ENCODE results near the gene ZNF333. TPM values are rescaled to one million over a fixed set of nuclear protein-coding genes. Genes with fewer than 3 reads are reported as not detected.
"Not testable (repeated sequence)": the region's sequence is repeated elsewhere in the genome, so short reads cannot be mapped to it uniquely, and the experiment has no call there.

Gene ZNF333
- total RNA-seq, 3 donors from 2014 or later, result 8.7 to 25.9 (median 10.7) TPM

DNA sequence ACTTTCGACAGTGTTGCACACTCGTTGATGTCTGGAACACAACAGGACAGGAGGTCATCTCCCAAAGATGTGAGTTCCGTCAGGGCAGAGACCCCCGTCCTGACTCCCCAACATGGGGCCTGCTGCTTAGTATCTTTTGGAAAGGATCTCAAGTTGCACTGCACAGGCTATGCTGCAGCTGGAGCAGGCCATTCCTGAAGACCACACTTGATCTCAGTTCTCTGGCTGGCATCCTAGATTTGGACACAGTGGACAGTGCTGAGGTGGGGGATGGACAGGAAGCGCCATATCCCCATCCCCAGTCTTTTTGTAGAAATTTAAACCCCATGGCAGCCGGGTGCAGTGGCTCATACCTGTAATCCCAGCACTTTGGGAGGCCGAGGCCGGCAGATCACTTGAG lies 82.6 kb downstream of the ZNF333 start:
- no peak for ATAC-seq
- Histone ChIP-seq H3K36me3 (ENCODE audit: low read depth) (no peaks in the 10 kb centered on the region), H3K4me1 (ENCODE audit: low read depth) (peaks cover 4% of the 10 kb centered on the region), H3K4me3 (no peak overlapping the region), H3K9me3 (no peaks in the 10 kb centered on the region)
- no peak for DNase-seq
- intact Hi-C loops (cut with DNase I, micrococcal nuclease), result no loop called here
- TF ChIP-seq, protein P1, sequence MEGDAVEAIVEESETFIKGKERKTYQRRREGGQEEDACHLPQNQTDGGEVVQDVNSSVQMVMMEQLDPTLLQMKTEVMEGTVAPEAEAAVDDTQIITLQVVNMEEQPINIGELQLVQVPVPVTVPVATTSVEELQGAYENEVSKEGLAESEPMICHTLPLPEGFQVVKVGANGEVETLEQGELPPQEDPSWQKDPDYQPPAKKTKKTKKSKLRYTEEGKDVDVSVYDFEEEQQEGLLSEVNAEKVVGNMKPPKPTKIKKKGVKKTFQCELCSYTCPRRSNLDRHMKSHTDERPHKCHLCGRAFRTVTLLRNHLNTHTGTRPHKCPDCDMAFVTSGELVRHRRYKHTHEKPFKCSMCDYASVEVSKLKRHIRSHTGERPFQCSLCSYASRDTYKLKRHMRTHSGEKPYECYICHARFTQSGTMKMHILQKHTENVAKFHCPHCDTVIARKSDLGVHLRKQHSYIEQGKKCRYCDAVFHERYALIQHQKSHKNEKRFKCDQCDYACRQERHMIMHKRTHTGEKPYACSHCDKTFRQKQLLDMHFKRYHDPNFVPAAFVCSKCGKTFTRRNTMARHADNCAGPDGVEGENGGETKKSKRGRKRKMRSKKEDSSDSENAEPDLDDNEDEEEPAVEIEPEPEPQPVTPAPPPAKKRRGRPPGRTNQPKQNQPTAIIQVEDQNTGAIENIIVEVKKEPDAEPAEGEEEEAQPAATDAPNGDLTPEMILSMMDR (IDR thresholded peaks at IDR 0.05), result no peak

DNA sequence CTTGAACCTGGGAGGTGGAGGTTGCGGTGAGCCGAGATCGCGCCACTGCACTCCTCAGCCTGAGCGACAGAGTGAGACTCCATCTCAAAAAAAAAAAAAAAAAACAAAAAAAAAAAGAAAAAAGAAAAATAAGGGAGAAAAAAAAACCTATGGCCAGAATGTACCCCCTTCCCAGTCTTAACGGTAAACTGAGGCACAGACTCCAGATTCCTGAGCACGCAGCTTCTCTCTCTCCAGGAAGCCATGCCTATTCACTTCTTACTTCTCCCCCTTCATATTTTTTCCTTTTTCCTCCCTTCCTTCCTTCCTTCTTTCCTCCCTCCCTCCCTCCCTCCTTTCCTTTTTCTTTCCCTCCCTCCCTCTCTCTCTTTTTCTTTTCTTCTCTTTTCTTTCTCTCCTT lies 83.1 kb downstream of the ZNF333 start:
- DNase-seq, result no peak
- Histone ChIP-seq H3K4me3 (no peak overlapping the region), H3K9me3 (no peaks in the 10 kb centered on the region), H3K4me1 (ENCODE audit: low read depth) (peaks cover 4% of the 10 kb centered on the region), H3K36me3 (ENCODE audit: low read depth) (no peaks in the 10 kb centered on the region)
- no peak for ATAC-seq
- TF ChIP-seq, protein P1 (IDR thresholded peaks at IDR 0.05), result no peak
- intact Hi-C loops (cut with DNase I, micrococcal nuclease), result no loop called here

DNA sequence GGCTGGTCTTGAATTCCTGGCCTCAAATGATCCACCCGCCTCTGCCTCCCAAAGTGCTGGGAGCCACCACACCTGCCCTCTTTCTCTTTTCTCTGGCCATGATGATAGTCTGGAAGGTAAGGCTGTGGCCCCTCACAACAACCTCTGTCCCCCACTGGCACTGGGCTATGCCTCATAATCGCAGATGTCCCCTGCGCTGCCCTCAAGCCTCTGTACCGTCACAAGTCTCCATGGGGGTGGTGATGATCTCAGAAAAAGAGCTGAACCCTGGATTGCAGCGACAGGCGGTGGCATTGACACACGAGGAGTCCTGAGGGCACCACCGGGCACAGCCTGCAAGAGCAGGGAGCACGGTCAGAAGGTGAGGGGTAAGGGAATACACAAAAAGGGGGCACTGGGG lies 83.9 kb downstream of the ZNF333 start:
- DNase-seq; ATAC-seq; H3K4me1 ChIP-seq (ENCODE audit: low read depth); H3K36me3 ChIP-seq (ENCODE audit: low read depth); H3K4me3 ChIP-seq; intact Hi-C loops (cut with DNase I, micrococcal nuclease); H3K9me3 ChIP-seq: not testable (repeated sequence)

DNA sequence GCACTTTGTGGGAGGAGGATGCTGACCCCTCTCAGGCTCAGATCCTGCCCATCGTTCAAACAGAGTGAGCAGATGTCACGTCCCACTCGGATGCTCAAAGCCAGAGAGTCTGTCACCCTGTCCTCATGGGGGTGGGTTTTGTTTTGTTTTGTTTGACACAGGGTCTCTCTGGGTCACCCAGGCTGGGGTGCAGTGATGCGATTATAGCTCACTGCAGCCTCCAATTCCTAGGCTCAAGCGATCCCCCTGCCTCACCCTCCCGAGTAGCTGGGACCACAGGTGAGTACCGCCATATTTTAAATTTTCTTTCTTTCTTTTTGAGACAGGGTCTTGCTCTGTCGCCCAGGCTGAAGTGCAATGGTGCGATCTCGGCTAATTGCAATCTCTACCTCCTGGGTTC lies 84.5 kb downstream of the ZNF333 start:
- intact Hi-C loops (cut with DNase I, micrococcal nuclease), result no loop called here
- DNase-seq (no peak), ATAC-seq (no peak)
- H3K4me1 ChIP-seq (ENCODE audit: low read depth), result peaks cover 4% of the 10 kb centered on the region
- TF ChIP-seq, protein P1 (IDR thresholded peaks at IDR 0.05), result no peak
- H3K4me3 ChIP-seq, result no peak overlapping the region
- H3K36me3 ChIP-seq (ENCODE audit: low read depth), result no peaks in the 10 kb centered on the region
- H3K9me3 ChIP-seq, result no peaks in the 10 kb centered on the region

DNA sequence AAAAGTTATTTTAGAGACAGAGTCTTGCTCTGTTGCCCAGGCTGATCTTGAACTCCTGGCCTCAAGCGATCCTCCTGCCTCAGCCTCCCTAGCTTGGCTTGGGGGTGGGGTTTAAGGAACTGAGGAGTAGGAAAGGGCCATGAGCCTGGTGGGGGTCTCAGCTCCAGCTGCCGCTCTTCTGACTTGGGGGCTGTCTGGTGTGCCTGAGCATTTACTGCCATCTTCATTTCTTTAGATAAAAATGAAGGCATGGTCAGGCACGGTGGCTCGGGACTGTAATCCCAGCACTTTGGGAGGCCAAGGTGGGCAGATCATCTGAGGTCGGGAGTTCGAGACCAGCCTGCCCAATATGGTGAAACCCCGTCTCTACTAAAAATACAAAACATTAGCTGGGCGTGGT lies 85.5 kb downstream of the ZNF333 start:
- H3K9me3 ChIP-seq; DNase-seq; H3K36me3 ChIP-seq (ENCODE audit: low read depth); ATAC-seq; H3K4me3 ChIP-seq; H3K4me1 ChIP-seq (ENCODE audit: low read depth); intact Hi-C loops (cut with DNase I, micrococcal nuclease): not testable (repeated sequence)

DNA sequence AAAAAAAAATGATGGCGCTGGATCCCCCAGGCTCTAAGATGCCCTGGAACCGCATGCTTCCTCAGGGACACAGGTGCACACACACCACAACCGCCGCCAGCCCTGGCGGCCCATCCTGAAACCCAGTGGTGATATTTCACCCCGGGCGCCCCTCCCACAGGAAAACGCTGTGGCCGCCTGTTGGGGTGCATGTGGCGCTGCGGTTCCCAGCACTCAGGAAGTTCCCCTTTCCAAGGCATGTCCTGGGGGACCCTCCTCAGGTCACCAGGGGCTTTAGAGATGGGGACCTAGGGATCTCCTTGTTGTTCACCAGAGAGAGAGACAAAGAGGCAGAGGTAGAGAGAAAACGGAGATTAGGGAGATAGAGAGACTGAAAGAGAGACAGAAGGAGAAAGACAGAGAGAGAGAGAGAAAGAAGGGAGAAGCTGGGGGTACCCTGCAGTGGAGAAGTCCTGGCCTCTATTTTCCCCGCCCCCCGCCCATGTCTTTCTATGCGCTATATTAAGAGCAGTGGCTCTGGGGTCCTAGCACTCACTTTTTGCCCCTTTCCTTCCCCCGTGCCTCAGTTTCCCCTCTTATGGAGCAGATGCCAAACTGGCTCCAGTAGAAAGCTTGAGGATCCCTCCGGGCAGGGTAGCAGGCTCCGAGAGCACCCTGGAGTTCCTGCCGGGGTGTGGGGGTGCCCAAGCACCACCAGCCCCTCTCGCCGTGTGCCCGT lies 86.2 kb downstream of the ZNF333 start:
- ATAC-seq, result no peak
- intact Hi-C loops (cut with DNase I, micrococcal nuclease), result no loop called here

DNA sequence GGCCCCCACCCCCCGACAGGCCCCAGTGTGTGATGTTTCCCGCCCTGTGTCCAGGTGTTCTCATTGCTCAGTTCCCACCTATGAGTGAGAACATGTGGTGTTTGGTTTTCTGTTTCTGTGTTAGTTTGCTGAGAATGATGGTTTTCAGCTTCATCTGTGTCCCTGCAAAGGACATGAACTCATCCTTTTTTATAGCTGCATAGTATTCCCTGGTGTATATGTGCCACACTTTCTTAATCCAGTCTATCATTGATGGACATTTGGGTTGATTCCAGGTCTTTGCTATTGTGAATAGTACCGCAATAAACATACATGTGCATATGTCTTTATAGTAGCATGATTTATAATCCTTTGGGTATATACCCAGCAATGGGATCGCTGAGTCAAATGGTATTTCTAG lies 87.8 kb downstream of the ZNF333 start:
- H3K4me3 ChIP-seq; H3K9me3 ChIP-seq; H3K4me1 ChIP-seq (ENCODE audit: low read depth); ATAC-seq; DNase-seq; H3K36me3 ChIP-seq (ENCODE audit: low read depth); intact Hi-C loops (cut with DNase I, micrococcal nuclease): not testable (repeated sequence)

More for the DNA sequence above, 86.2 kb downstream of the ZNF333 start:
- Histone ChIP-seq H3K4me3 (no peak overlapping the region), H3K9me3 (no peaks in the 10 kb centered on the region), H3K36me3 (ENCODE audit: low read depth) (no peaks in the 10 kb centered on the region), H3K4me1 (ENCODE audit: low read depth) (peaks cover 4% of the 10 kb centered on the region)
- DNase-seq, result peak; percentile 16 to 61 (median 28)
- TF ChIP-seq, protein P1 (IDR thresholded peaks at IDR 0.05), result no peak

DNA sequence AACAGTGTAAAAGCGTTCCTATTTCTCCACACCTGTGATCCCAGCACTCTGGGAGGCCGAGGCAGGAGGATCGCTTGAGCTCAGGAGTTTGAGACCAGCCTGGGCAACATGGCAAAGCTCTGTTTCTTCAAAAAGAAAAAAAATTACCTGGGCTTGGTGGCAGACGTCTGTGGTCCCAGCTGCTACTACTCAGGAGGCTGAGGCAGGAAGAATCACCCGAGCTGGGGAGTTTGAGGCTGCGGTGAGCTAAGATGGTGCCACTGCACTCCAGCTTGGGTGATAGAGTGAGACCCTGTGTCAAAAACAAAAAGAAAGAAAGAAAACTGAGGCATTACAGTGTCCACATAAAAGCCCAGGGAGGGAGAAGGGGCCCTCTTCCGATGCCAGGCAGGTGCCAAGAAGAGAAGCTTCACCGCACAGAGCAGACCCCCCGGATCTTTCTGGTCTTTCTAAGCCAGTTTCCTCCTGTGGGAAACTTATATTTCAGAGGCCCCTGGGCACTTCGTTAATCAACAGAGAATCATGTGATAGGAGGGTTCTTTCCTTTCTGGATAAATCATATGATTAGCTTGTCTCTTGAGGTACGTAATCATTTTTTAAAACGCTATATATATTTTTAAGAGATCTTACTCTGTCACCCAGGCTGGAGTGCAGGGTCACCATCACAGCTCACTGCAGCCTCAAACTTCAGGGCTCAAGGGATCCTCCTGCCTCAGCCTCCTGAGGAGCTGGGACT lies 88.4 kb downstream of the ZNF333 start, which contains the start of gene ADGRE2:
Gene ADGRE2 (minus strand): TSS at position 451 of the 736 bp plus-strand sequence. CDS start 1,804 bp downstream, outside the sequence.
- DNase-seq; intact Hi-C loops (cut with DNase I, micrococcal nuclease); H3K4me1 ChIP-seq (ENCODE audit: low read depth); ATAC-seq; H3K4me3 ChIP-seq; H3K36me3 ChIP-seq (ENCODE audit: low read depth); H3K9me3 ChIP-seq: not testable (repeated sequence)

Data from mucosa of descending colon (tissue), 3 donors.